ENCODE results near the gene NDUFB2.
"Not testable (repeated sequence)": the region's sequence is repeated elsewhere in the genome, so short reads cannot be mapped to it uniquely, and the experiment has no call there.

Gene NDUFB2

GRCh38 chr7:140696680-140697446 lies at the start of gene NDUFB2:
NDUFB2 (plus strand) TSS chr7:140696708; CDS start chr7:140696745, 37 bp downstream.
- peak; percentile 54 to 66 for DNase-seq (ENCODE audit: low read depth in 2 of 2)

GRCh38 chr7:140646931-140647647 lies 49.4 kb upstream of the NDUFB2 start:
- DNase-seq (ENCODE audit: low read depth in 2 of 2), result peak in 1 of 2 donors; percentile 25

GRCh38 chr7:140649556-140650205 lies 46.8 kb upstream of the NDUFB2 start:
- no peak for DNase-seq (ENCODE audit: low read depth in 2 of 2)

- DNase-seq (ENCODE audit: low read depth in 2 of 2), result no peak
These were observed 46.1 kb upstream of the NDUFB2 start for GRCh38 chr7:140650367-140650766.

- DNase-seq (ENCODE audit: low read depth in 2 of 2), result no peak
These were observed 43.0 kb upstream of the NDUFB2 start for GRCh38 chr7:140653319-140654108.

- no peak for DNase-seq (ENCODE audit: low read depth in 2 of 2)
These were observed 42.5 kb upstream of the NDUFB2 start for GRCh38 chr7:140654109-140654387.

GRCh38 chr7:140654661-140655060 lies 41.8 kb upstream of the NDUFB2 start:
- DNase-seq (ENCODE audit: low read depth in 2 of 2), result no peak

- no peak for DNase-seq (ENCODE audit: low read depth in 2 of 2)
These were observed 40.7 kb upstream of the NDUFB2 start for GRCh38 chr7:140655511-140656408.

GRCh38 chr7:140656548-140657515 lies 39.7 kb upstream of the NDUFB2 start:
- DNase-seq (ENCODE audit: low read depth in 2 of 2), result peak in 1 of 2 donors; percentile 13

GRCh38 chr7:140657891-140658290 lies 38.6 kb upstream of the NDUFB2 start:
- no peak for DNase-seq (ENCODE audit: low read depth in 2 of 2)

GRCh38 chr7:140659856-140660255 lies 36.7 kb upstream of the NDUFB2 start:
- DNase-seq (ENCODE audit: low read depth in 2 of 2), result no peak

- no peak for DNase-seq (ENCODE audit: low read depth in 2 of 2)
These were observed 35.4 kb upstream of the NDUFB2 start for GRCh38 chr7:140661124-140661523.

- DNase-seq (ENCODE audit: low read depth in 2 of 2), result not testable (repeated sequence)
These were observed 33.6 kb upstream of the NDUFB2 start for GRCh38 chr7:140662938-140663337.

GRCh38 chr7:140667476-140667875 lies 29.0 kb upstream of the NDUFB2 start:
- no peak for DNase-seq (ENCODE audit: low read depth in 2 of 2)

- no peak for DNase-seq (ENCODE audit: low read depth in 2 of 2)
These were observed 27.9 kb upstream of the NDUFB2 start for GRCh38 chr7:140668641-140669040.

GRCh38 chr7:140669352-140669751 lies 27.2 kb upstream of the NDUFB2 start:
- no peak for DNase-seq (ENCODE audit: low read depth in 2 of 2)

GRCh38 chr7:140669862-140670261 lies 26.6 kb upstream of the NDUFB2 start:
- DNase-seq (ENCODE audit: low read depth in 2 of 2), result not testable (repeated sequence)

GRCh38 chr7:140670343-140670935 lies 26.1 kb upstream of the NDUFB2 start:
- no peak for DNase-seq (ENCODE audit: low read depth in 2 of 2)

- DNase-seq (ENCODE audit: low read depth in 2 of 2), result no peak
These were observed 24.5 kb upstream of the NDUFB2 start for GRCh38 chr7:140671966-140672365.

Measured in stimulated activated CD8-positive, alpha-beta memory T cell treated with anti-CD3 and anti-CD28 coated beads, Interleukin-2, amount 100 ng/mL, for 48 hours (primary cell).